ENCODE measurements around the gene NFYC.
"Not testable (repeated sequence)": the region's sequence is repeated elsewhere in the genome, so short reads cannot be mapped to it uniquely, and the experiment has no call there.

DNA sequence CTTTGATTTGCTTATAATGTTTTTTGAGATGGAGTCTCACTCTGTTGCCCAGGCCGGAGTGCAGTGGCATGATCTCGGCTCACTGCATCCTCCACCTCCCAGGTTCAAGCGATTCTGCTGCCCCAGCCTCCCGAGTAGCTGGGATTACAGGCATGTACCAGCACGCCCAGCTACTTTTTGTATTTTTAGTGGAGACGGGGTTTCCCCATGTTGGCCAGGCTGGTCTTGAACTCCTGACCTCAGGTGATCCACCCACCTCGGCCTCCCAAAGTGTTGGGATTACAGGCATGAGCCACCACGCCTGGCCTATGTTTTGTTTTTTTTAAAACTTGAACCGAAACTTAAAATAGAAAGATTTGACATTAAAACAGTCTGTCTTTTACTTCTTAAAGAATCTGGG lies 11.3 kb downstream of the NFYC start:
- not testable (repeated sequence) for TF ChIP-seq POLR2A, POLR2AphosphoS5 (IDR thresholded peaks at IDR 0.05)

Measured in breast epithelium (tissue), 3 donors.